GM23248 (cell line): ENCODE measurements around the gene PHLDB3. TPM values are rescaled to one million over a fixed set of nuclear protein-coding genes. Genes with fewer than 3 reads are reported as not detected.

Source experiments
- DNase-seq: peaks from one replicate; pipeline ENCODE4 v3.0.0-alpha.2; 2015
- H2AFZ ChIP-seq: fragments of 200-600 bp; sonication (generic); 2 replicates; pipeline ENCODE4 v1.6.1; 2016; ENCODE audit warnings: antibody characterized with exemption
- H3F3A ChIP-seq: fragments of 200-600 bp; sonication (generic); 2 replicates; pipeline ENCODE4 v1.6.1; 2016; ENCODE audit warnings: mild to moderate bottlenecking, antibody characterized with exemption, mixed run types; ENCODE audit not compliant: insufficient read depth
- H3K27ac ChIP-seq: fragments of 200-600 bp; sonication (generic); 2 replicates; pipeline ENCODE4 v1.5.1; 2016; ENCODE audit warnings: mild to moderate bottlenecking
- H3K27me3 ChIP-seq: fragments of 200-600 bp; sonication (generic); replicated peaks from 2 replicates; pipeline ENCODE4 v1.6.1; 2016; ENCODE audit warnings: mild to moderate bottlenecking; ENCODE audit not compliant: insufficient read depth
- H3K36me3 ChIP-seq: fragments of 200-600 bp; sonication (generic); 2 replicates; pipeline ENCODE4 v1.6.1; 2016; ENCODE audit warnings: low read depth, mild to moderate bottlenecking
- H3K4me1 ChIP-seq: fragments of 200-600 bp; sonication (generic); 2 replicates; pipeline ENCODE4 v1.6.1; 2016; ENCODE audit warnings: mild to moderate bottlenecking; ENCODE audit not compliant: insufficient read depth
- H3K4me2 ChIP-seq: fragments of 200-600 bp; sonication (generic); one replicate; pipeline ENCODE4 v1.6.1; 2016; ENCODE audit warnings: mild to moderate bottlenecking; ENCODE audit not compliant: unreplicated experiment
- H3K4me3 ChIP-seq: fragments of 200-600 bp; sonication (generic); 2 replicates; pipeline ENCODE4 v1.5.1; 2016; ENCODE audit warnings: mild to moderate bottlenecking
- H3K79me2 ChIP-seq: fragments of 200-600 bp; sonication (generic); 2 replicates; pipeline ENCODE4 v1.6.1; 2016; ENCODE audit warnings: mild to moderate bottlenecking; ENCODE audit not compliant: insufficient read depth
- H3K9ac ChIP-seq: fragments of 200-600 bp; sonication (generic); 2 replicates; pipeline ENCODE4 v1.6.1; 2016; ENCODE audit warnings: mild to moderate bottlenecking
- H3K9me2 ChIP-seq: fragments of 200-600 bp; sonication (generic); 2 replicates; pipeline ENCODE4 v1.6.1; 2016; ENCODE audit warnings: mixed run types, mild to moderate bottlenecking, moderate library complexity; ENCODE audit not compliant: insufficient read depth
- H3K9me3 ChIP-seq: fragments of 200-600 bp; sonication (generic); one replicate; pipeline ENCODE4 v1.6.1; 2017; ENCODE audit warnings: low read depth
- H4K20me1 ChIP-seq: fragments of 200-600 bp; sonication (generic); 2 replicates; pipeline ENCODE4 v1.6.0; 2016; ENCODE audit not compliant: insufficient read depth
- EZH2 ChIP-seq: fragments of 200-600 bp; sonication (generic); IDR thresholded peaks from 2 replicates; pipeline ENCODE4 v1.6.1; 2018; ENCODE audit warnings: antibody characterized with exemption, mild to moderate bottlenecking; ENCODE audit not compliant: insufficient read depth, poor library complexity, severe bottlenecking
- EZH2phosphoT487 ChIP-seq: fragments of 200-600 bp; sonication (generic); IDR thresholded peaks from 2 replicates; pipeline ENCODE4 v1.6.1; 2018; ENCODE audit warnings: antibody characterized with exemption, moderate library complexity, mild to moderate bottlenecking, low read depth; ENCODE audit not compliant: insufficient read depth
- WGBS, 2 experiments: methylation state at CpG; one replicate each; pipeline ENCODE4 v1.1.6; 2015 to 2017; ENCODE audit warnings: low lambda C conversion rate in 2 of 2, low coverage in 1 of 2; ENCODE audit errors: missing lambda C conversion rate in 2 of 2; 5-methylcytosine and 5-hydroxymethylcytosine counted together
- in situ Hi-C: fragments of 300-500 bp; cut with MboI; formaldehyde crosslinking; loops from 2 replicates; pipeline ENCODE4 v1.15.0; 2020
- polyA plus RNA-seq: library from polyadenylated mRNA; unstranded; fragments of >200 nt; fragmentation: Nextera tagmentation; extraction: Ambion mirVana; gene quantifications from 2 replicates; pipeline ENCODE4 v1.2.1, GENCODE V29; 2016
- total RNA-seq: library from RNA; depleted of rRNA; stranded (reverse); fragments of >200 nt; shearing (Covaris generic); gene quantifications from 2 replicates; pipeline ENCODE4 v1.2.3, GENCODE V29; 2014

Gene PHLDB3
- total and polyA plus RNA-seq, 2 experiments from 2014 or later = 4.6 to 5.6 TPM

DNA sequence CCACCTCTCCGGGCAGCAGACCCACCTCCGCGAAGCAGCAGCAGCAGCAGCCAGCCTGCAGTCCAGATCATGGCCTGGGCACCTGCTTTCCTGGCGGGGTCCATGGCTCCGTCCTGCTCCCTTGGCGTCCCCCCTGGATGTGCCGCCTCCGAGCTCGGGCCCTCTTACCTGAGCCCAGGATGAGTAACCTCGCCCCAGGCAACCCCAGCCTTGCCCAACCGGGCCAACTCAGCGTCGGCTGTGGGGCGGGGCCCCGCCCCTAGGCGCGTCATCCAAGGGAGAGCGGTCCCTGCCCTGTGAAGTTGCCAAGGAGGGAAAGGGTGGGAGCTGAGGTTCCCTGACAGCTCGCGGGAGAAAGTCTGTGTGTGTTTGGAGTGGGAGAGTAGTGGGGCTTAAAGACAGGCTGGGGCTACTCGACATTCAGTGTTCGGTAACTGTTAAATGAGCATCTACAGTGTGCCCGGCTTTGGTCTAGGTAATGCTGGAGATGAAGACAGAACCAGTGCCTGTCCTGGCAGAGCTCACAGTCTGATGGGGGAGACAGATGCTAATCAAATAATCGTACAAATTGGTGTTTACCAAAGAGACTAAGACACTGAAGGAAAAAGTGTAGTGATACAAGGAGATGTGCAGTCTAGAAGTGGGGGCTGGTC, 39.0 kb downstream of the PHLDB3 start, which contains the start of gene LYPD3:
Gene LYPD3 (minus strand): TSS at position 141 of the 653 bp plus-strand sequence. CDS start 37 bp downstream, at position 104.
- no peaks in the 10 kb centered on the region for H3K9me2 ChIP-seq
- 21 to 22% methylated on average over 24 of the region's 24 CpGs for WGBS, 2 experiments
- H3K9ac ChIP-seq = no peak within 1 kb of the TSS
- no peak for TF ChIP-seq EZH2phosphoT487
- no peak for TF ChIP-seq EZH2
- no peaks in the 10 kb centered on the region for H3K36me3 ChIP-seq
- H3F3A ChIP-seq = peaks cover 7% of the 10 kb centered on the region
- H3K27ac ChIP-seq = no peak within 1 kb of the TSS
- H3K27me3 ChIP-seq = no peaks in the 10 kb centered on the region
- peaks cover 7% of the 10 kb centered on the region; the same call in 1 of the 2 replicates for H3K4me1 ChIP-seq
- no peaks in the 10 kb centered on the region for H4K20me1 ChIP-seq
- peak; percentile 82 for DNase-seq
- H3K4me3 ChIP-seq = no peak within 1 kb of the TSS
- no peaks in the 10 kb centered on the region for H3K9me3 ChIP-seq
- no peak within 1 kb of the TSS for H3K4me2 ChIP-seq
- peak within 1 kb of the TSS; percentile 92 for H2AFZ ChIP-seq
- no peaks in the 10 kb centered on the region for H3K79me2 ChIP-seq
- in situ Hi-C loops = no loop called here

DNA sequence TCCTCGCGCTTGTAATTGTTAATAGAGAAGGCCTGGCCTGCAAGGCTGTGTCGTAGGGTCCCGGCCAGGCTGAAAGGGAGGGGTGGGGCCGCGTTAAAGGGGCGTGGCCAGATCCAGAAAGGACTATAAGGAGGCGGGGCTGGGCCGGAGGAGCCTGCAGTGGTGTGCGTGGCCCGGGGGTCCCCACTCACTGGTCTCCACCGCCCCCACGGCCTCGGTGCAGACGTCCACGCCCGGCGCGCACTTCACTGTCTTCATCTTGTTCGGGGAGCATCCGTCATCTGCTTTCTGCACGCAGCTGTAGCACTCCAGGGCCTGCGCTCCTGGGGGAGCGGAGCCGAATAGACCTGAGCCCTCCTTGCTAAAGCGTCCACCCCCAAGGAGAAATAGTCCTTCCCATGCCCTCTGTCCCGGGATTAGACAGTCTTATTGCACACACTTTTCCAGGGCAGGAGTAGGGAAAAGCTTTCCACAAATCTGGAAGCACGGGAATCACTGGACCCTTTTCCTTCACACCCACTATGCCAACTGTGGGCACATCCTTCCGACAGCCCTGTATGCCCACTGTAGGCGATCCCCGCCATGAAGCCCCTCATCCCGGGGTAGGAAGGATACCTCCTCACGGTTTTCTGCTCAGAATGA, 40.3 kb downstream of the PHLDB3 start:
- H4K20me1 ChIP-seq = no peaks in the 10 kb centered on the region
- DNase-seq = no peak
- no peaks in the 10 kb centered on the region for H3K27me3 ChIP-seq
- H2AFZ ChIP-seq = peak overlapping the region; percentile 92
- H3K4me2 ChIP-seq = peak overlapping the region; percentile 96
- no peaks in the 10 kb centered on the region for H3K9me2 ChIP-seq
- peak overlapping the region; percentile 63 for H3K9ac ChIP-seq
- H3K4me3 ChIP-seq = peak overlapping the region; percentile 98
- TF ChIP-seq EZH2 = no peak
- TF ChIP-seq EZH2phosphoT487 = no peak
- peaks cover 7% of the 10 kb centered on the region; the same call in 1 of the 2 replicates for H3K4me1 ChIP-seq
- peaks cover 5% of the 10 kb centered on the region for H3F3A ChIP-seq
- no peak overlapping the region for H3K27ac ChIP-seq
- no peaks in the 10 kb centered on the region for H3K36me3 ChIP-seq
- no peaks in the 10 kb centered on the region for H3K79me2 ChIP-seq
- in situ Hi-C loops = no loop called here
- 11 to 13% methylated on average over 28 to 33 of the region's 33 CpGs for WGBS, 2 experiments
- H3K9me3 ChIP-seq = no peaks in the 10 kb centered on the region

DNA sequence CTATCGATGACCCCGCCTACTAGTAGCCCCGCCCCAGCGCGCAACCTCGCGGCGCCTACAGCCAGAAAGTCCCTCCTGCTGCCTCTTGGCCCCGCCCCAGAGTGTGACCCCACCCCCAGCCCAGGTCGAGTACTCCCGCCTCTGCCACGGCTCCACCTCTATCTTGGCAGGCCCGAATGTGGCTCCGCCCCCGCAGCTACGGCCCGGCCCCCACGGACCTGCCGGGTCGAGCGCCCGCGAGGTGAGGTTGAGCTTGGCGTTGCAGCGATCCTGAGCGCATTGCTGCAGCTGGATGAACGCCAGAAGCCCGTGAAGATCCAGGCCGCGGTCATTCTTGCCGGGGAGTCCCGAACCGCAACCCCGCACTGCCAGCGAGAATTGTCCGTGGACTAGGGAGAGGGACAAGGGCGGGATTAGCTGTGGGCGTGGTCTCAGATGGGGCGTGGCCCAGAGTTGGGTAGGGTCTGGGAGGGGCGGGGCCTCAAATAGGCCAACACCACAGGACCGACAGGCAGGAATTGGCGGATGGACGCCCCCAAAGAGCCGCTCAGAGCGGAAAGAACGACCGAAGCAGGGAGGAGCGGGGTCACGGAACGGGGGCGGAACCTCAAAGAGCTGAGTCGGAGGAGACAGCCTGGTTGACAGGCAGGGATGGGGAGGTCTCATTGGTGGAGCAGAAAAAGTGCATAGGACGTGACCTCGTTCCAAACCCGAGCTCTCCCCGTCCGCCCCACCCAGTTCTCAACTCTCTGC, 41.0 kb downstream of the PHLDB3 start:
- in situ Hi-C loops = no loop called here
- H3K27ac ChIP-seq = no peak overlapping the region
- H2AFZ ChIP-seq = peak overlapping the region; percentile 92
- no peaks in the 10 kb centered on the region for H3K9me2 ChIP-seq
- peak overlapping the region; percentile 63 for H3K9ac ChIP-seq
- DNase-seq = peak; percentile 90
- WGBS, 2 experiments = 1 to 2% methylated on average over 30 to 55 of the region's 57 CpGs
- H3K36me3 ChIP-seq = no peaks in the 10 kb centered on the region
- H3F3A ChIP-seq = no peaks in the 10 kb centered on the region
- H3K27me3 ChIP-seq = no peaks in the 10 kb centered on the region
- H3K9me3 ChIP-seq = no peaks in the 10 kb centered on the region
- no peak for TF ChIP-seq EZH2phosphoT487
- no peak for TF ChIP-seq EZH2
- peak overlapping the region; percentile 96 for H3K4me2 ChIP-seq
- no peaks in the 10 kb centered on the region for H3K79me2 ChIP-seq
- peak overlapping the region; percentile 98 for H3K4me3 ChIP-seq
- H4K20me1 ChIP-seq = no peaks in the 10 kb centered on the region
- H3K4me1 ChIP-seq = peaks cover 7% of the 10 kb centered on the region; the same call in 1 of the 2 replicates

DNA sequence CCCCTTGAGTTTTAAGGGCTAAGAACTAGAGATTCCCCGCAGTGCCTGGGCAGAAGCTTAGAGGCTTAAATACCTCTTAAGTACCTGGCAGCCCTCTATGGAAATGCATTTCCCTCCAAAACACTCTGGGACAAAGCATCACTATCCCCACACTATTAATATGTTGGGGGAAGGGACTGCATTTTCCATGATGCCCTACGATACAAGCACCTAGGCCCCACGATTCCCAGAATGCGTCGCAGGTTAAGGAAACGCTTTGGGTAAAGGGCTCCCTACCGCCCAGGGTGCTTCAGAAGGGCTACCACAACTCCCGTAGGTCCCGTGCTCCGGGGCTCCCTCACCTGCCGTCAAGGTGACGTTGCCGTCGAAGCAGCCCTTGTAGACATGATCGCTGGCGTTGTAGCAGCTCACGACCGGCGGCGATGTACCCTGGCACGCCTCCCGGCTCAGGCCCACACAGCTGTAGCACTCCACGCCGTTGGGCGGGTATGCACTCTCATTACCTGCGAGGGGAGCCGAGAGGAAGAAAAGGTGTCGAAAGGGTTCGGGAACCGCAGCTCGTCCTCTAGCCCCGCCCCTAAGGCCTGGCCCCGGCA, 41.7 kb downstream of the PHLDB3 start:
- 16 to 19% methylated on average over 26 to 33 of the region's 33 CpGs for WGBS, 2 experiments
- no peaks in the 10 kb centered on the region for H3K36me3 ChIP-seq

More for the DNA sequence above, 41.7 kb downstream of the PHLDB3 start:
- Histone ChIP-seq H3K27ac (no peak overlapping the region), H3K9ac (no peak overlapping the region; the same call in 1 of the 2 replicates), H3K27me3 (no peaks in the 10 kb centered on the region), H3K4me3 (peak overlapping the region; percentile 98), H2AFZ (peak overlapping the region; percentile 92), H3K9me3 (no peaks in the 10 kb centered on the region), H3K9me2 (no peaks in the 10 kb centered on the region), H3K4me1 (peaks cover 5% of the 10 kb centered on the region; the same call in 1 of the 2 replicates), H3K79me2 (no peaks in the 10 kb centered on the region), H4K20me1 (no peaks in the 10 kb centered on the region), H3K4me2 (peak overlapping the region; percentile 96), H3F3A (no peaks in the 10 kb centered on the region)
- in situ Hi-C loops = no loop called here
- no peak for TF ChIP-seq EZH2
- no peak for TF ChIP-seq EZH2phosphoT487
- no peak for DNase-seq
